SKM-1 (cell line): ENCODE measurements around the gene USF3.

Experiments
- DNase-seq: peaks from one replicate; lab custom pipeline; 2025; ENCODE audit not compliant: unreplicated experiment; lab: John Stamatoyannopoulos, UW

Gene USF3

DNA sequence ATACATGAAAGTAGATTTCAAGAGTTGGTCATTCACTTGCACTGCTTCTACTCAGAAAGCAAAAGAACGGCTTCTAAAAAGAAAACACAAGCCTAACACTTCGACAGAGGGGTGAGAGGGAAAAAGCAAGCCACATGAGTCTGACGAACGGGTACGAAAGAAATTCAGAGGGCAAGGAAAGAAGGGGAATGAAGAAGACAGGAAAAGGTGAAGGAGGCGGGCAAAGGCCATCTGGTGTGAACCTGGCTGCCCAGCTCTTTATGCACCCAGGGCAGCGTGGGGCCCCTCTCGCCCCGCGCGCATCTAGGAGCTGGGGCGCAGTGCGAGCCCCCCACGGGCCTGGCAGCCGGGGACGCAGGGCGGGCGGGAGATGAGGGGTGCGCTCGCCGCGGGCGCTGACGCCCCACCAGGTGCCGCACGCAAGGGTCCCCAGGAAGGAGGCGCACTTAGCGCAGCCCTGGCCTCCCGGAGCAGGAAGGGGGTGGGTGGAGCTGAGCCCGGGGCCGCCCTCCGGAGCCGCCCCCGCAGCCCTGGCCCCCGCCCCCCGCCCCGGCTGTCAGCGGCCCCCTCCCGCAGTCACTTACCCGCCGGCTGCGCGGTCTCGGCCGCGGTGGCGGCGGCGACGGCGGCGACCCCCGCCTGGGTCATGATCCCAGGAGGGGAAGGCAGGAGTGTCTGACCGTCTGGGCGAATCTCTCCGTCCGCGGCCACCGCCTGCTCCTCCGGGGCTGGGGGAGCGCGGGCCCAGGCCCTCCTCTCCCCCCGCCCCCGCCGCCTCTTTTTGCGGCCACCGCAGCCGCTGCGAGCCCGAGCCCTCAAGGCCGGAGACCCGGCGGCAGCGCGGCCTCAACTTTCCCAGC lies at the start of gene USF3:
USF3 (minus strand) TSS at position 857 of the 860 bp plus-strand sequence. CDS start 21,764 bp downstream, outside the sequence.
- DNase-seq, result peak; percentile 44

DNA sequence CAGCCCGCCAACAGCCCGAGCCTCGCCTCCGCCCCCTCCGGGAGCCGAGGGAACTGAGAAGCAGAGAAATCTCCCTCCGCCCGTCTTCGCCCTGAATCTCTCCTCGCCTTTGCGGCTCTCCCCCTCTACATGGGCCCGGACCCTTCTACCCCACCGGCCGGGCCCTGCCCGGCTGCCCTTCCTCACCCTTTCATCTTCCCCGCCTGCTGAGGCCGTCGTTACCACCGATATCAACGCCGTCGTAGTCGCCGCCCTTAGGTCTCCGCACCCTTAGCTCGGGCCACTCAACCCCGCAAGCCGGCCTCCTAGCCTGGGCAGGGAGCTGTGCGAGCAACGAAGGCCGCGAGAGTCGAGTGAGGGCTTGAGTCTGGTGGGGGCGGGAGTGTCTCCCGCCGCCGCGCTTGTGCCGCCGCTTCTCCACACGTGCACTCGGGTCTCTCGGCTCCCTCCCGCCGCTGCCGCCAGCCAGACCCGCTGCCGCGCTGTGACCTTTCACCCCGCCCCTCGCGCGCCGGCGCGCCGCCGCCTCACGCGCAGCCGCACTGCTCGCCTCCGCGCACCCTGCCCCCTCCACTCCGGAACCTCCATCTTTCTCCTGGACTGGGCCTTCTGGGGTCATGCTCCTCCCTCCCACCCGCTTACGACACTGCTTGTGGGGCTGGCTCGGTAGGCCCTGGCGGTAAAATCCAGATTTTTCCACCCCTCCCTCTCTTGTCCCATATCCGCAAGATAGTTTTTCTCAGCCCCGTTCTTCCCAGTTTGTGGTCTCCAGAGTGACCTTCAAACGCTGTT lies 49.5 kb upstream of the USF3 start, which contains the start of gene NAA50:
NAA50 (minus strand) TSS at position 494 of the 792 bp plus-strand sequence; CDS start at position 194, 300 bp downstream.
- peak; percentile 92 for DNase-seq

- peak; percentile 92 for DNase-seq
These were observed 48.7 kb upstream of the USF3 start for GRCh38 chr3:113744941-113745755.

DNA sequence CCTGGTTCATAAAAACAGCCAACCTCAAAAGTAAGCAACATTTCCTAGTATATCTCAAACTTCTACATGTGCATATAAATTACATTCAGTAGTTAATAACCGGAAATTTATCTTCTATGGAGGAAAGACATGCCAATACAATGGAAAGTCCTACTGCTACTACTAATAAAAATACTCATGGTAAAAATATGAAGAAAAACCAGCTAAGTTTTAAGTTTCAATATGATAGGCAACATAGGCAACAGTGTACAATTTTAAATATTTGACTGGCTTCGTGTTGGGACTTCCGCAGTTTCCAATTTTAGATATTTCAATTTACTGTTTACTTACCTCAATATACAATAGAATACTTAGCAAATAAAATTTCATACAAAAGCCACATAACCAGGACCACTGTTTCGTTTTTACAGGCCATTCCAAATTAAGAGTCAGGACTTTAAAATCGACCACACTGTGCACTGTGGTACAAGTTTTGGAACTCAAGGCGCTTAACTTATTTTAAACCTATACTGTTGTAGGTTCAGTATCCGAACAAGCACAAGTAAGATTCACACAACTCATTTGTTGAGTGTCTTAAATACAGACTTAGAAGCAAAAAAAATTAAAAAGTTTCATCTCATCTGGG lies 46.7 kb upstream of the USF3 start:
- DNase-seq, result no peak

- no peak for DNase-seq
These were observed 45.2 kb upstream of the USF3 start for GRCh38 chr3:113741620-113742019.

DNA sequence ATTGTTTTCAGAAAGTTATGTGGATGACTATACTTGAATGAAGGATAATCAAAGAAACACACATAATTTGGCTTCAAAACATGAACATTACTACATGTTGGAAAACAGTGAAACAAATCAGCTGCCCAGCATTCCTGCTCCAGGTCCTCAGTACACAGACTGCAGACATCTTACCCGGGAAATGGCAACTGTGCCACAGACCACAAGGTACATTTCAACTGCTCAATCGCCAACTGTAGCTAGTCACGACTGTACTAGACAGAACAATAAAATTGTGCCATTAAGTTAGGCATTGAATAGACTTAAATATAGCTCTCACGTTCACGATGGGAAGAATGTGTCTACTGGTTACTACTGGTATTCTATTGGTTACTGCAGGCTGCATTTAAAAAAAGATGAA lies 44.6 kb upstream of the USF3 start:
- DNase-seq, result no peak

GRCh38 chr3:113736548-113737089 lies 40.2 kb upstream of the USF3 start:
- peak; percentile 42 for DNase-seq

GRCh38 chr3:113731694-113732093 lies 35.3 kb upstream of the USF3 start:
- no peak for DNase-seq

- no peak for DNase-seq
These were observed 34.1 kb upstream of the USF3 start for GRCh38 chr3:113730550-113730949.

DNA sequence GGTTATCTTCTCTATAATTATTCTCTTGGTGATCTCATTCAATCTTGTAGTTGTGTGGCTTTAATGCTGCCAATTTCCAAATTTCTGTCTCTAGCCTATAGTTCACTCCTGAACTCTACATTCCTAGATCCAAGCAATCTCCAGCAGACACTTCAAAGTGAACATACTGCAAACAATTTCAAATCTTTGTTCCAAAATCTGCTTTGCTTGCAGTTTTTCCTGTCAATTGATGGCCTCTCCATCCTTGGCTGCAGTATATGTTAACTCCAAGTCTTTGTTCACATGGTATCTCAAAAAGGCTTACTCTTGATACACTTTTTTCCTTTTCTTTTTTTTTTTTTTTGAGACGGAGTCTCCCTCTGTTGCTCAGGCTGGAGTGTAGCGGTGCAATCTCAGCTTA lies 32.2 kb upstream of the USF3 start:
- DNase-seq, result no peak

- no peak for DNase-seq
These were observed 25.2 kb upstream of the USF3 start for GRCh38 chr3:113721636-113722035.

DNA sequence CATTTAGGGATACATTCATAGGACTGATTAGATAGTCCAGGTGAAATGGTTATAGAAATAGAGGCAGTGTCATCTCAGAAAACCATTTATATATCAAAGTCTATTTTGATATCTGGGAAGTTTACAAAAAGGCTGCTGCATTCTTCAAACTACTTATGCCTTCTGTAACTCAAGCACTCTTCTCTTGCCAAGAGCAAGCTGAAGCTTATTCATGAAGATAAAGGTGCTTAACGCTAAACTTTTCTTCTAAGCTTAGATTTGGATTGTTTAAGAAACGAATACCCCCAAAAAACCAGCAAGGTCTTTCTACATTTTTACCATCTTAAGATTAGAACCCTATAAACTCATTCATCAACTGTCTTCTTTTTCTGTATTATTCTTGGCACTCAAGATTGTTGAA lies 23.3 kb upstream of the USF3 start:
- no peak for DNase-seq

- DNase-seq, result no peak
These were observed 22.9 kb upstream of the USF3 start for GRCh38 chr3:113719294-113719693.

DNA sequence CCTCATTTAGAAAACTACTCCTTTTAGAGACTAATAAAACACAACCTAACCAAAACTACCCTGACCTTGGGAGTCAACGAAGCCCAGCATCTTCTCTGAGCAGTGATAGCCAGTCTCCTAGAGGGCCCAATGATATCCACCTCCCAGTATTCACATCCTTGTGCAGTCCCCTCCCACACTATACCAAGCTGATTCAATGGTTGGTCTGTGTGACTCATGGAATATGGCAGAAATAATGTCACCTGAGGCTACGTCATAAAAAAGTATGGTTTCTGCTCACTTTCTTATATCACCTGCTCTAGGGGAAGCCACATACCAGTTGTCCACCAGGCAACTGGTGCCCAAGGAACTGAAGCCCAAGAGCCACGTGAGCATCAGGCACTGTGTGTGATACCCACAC lies 21.4 kb upstream of the USF3 start:
- no peak for DNase-seq

GRCh38 chr3:113717308-113717707 lies 20.9 kb upstream of the USF3 start:
- no peak for DNase-seq

DNA sequence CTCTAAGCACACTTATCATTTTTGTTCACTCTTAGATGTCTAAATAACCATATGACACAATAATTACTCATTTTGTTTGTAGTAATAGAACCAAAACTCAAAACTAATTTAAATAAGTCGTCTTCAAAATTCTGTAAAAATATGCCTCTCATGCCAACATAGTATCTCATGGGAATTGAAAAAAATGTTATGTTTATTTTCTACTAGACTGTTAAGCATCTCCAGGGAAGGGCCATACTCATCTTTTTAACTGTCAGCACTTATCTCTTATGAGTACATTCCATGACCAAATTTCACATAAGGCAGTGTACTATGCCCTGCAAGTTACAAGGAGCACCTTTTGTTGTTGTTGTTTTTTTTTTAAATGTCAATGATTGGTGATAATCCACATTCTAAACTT lies 18.3 kb upstream of the USF3 start:
- no peak for DNase-seq

- DNase-seq, result no peak
These were observed 15.7 kb upstream of the USF3 start for GRCh38 chr3:113712129-113712528.

DNA sequence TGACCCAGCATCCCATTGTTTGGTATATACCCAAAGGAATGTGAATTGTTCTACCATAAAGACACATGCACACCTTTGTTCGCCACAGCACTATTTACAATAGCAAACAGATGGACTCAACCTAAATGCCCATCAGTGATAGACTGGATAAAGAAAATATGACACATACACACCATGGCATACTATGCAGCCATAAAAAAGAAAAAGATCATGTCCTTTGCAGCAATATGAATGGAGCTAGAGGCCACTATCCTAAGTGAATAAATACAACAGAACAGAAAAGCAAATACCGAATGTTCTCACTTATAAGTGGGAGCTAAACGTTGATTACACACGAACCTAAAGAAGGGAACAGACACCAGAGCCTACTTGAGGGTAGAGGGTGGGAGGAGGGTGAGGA lies 11.4 kb upstream of the USF3 start:
- DNase-seq, result no peak

DNA sequence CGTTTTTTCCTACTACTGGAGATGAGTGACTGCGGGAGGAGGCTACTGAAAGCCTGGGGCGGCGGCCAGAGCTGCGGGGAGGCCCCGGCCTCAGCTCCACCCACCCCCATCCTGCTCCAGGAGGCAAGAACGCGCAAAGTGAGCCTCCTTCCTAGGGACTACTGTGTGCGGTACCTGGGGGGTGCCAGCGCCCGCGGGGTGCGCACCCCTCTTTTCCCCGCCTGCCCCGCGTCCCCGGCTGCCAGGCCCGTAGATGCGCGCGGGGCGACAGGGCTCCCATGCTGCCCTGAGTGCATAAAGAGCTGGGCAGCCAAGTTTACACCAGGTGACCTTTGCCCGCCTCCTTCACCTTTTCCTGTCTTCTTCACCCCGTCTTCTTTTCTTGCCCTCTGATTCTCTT lies 2.5 kb upstream of the USF3 start:
- DNase-seq, result no peak

DNA sequence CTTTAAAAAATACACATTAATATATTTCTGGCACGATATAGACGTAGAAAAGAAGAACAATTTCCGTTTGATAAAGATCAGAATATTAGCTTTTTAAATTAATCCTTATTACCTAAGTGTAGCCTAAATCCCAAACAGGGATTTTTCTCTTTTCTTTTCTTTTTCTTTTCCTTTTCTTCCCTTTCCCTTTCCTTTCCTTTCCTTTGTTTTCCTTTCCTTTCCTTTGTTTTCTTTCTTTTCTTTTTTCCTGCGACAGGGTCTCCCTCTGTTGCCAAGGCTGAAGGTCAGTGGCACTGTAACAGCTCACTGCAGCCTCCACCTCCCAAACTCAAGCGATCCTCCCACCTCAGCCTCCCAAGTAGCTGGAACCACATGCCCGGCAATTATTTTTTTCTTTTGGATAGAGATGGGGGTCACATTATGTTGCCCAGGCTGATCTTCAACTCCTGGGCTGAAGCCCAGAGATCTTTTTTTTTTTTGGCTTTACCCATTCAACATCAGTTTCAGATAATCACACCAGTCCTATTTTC lies 1.8 kb upstream of the USF3 start:
- no peak for DNase-seq
